H9 (cell line): ENCODE data around the gene LINC00305. TPM values are rescaled to one million over a fixed set of nuclear protein-coding genes. Genes with fewer than 3 reads are reported as not detected.

Source experiments
- DNase-seq: peaks from one replicate; pipeline ENCODE4 v3.0.0-alpha.2; 2017
- H2AFZ ChIP-seq: one replicate; pipeline ENCODE4 v1.6.1; 2013; ENCODE audit warnings: mild to moderate bottlenecking, low read length, control low read depth, moderate library complexity
- H2AK5ac ChIP-seq: 2 replicates; pipeline ENCODE4 v1.6.1; 2013; ENCODE audit warnings: low read length, control low read depth, mixed read lengths; ENCODE audit not compliant: insufficient read length
- H2BK120ac ChIP-seq: one replicate; pipeline ENCODE4 v1.6.1; 2013; ENCODE audit warnings: low read depth, mild to moderate bottlenecking, low read length, control low read depth, inconsistent platforms; ENCODE audit not compliant: poor library complexity, severe bottlenecking
- H2BK12ac ChIP-seq: 2 replicates; pipeline ENCODE4 v1.6.1; 2013; ENCODE audit warnings: low read length, control low read depth, mixed read lengths, low read depth; ENCODE audit not compliant: insufficient read length
- H2BK15ac ChIP-seq: 2 replicates; pipeline ENCODE4 v1.6.1; 2013; ENCODE audit warnings: low read depth, low read length, control low read depth
- H2BK20ac ChIP-seq: one replicate; pipeline ENCODE4 v1.6.1; 2013; ENCODE audit warnings: low read depth, mild to moderate bottlenecking, low read length, control low read depth, inconsistent platforms; ENCODE audit not compliant: poor library complexity, severe bottlenecking
- H2BK5ac ChIP-seq: 2 replicates; pipeline ENCODE4 v1.6.1; 2013; ENCODE audit warnings: low read length, control low read depth, mixed read lengths; ENCODE audit not compliant: insufficient read length
- H3K14ac ChIP-seq: 2 replicates; pipeline ENCODE4 v1.6.1; 2013; ENCODE audit warnings: low read length, control low read depth; ENCODE audit not compliant: insufficient read depth
- H3K18ac ChIP-seq: 2 replicates; pipeline ENCODE4 v1.6.1; 2013; ENCODE audit warnings: low read depth, mild to moderate bottlenecking, mixed read lengths, low read length, control low read depth; ENCODE audit not compliant: insufficient read length
- H3K23ac ChIP-seq: 2 replicates; pipeline ENCODE4 v1.6.1; 2013; ENCODE audit warnings: low read length, control low read depth, mixed read lengths, low read depth; ENCODE audit not compliant: insufficient read length
- H3K23me2 ChIP-seq: 2 replicates; pipeline ENCODE4 v1.6.1; 2013; ENCODE audit warnings: low read depth, mild to moderate bottlenecking, mixed read lengths, low read length, control low read depth; ENCODE audit not compliant: insufficient read length, poor library complexity, severe bottlenecking
- H3K27ac ChIP-seq: 2 replicates; pipeline ENCODE4 v1.5.1; 2013; ENCODE audit warnings: low read length, control low read depth, mixed read lengths, low read depth; ENCODE audit not compliant: insufficient read length
- H3K27me3 ChIP-seq: 2 replicates; pipeline ENCODE4 v1.6.1; 2013; ENCODE audit warnings: low read length, control low read depth, inconsistent platforms; ENCODE audit not compliant: insufficient read depth
- H3K4ac ChIP-seq: 2 replicates; pipeline ENCODE4 v1.6.1; 2013; ENCODE audit warnings: low read depth, mild to moderate bottlenecking, control low read depth, inconsistent platforms, low read length, moderate library complexity
- H3K4me1 ChIP-seq: 2 replicates; pipeline ENCODE4 v1.6.1; 2013; ENCODE audit warnings: low read length, control low read depth, inconsistent platforms; ENCODE audit not compliant: insufficient read depth
- H3K4me2 ChIP-seq: 2 replicates; pipeline ENCODE4 v1.6.1; 2013; ENCODE audit warnings: low read length, control low read depth, mixed read lengths; ENCODE audit not compliant: insufficient read length, insufficient read depth
- H3K56ac ChIP-seq: 2 replicates; pipeline ENCODE4 v1.6.1; 2013; ENCODE audit warnings: low read depth, mild to moderate bottlenecking, mixed read lengths, low read length, control low read depth; ENCODE audit not compliant: insufficient read length
- H3K79me1 ChIP-seq: 2 replicates; pipeline ENCODE4 v1.6.1; 2013; ENCODE audit warnings: low read depth, mild to moderate bottlenecking, moderate library complexity, low read length, control low read depth, inconsistent platforms; ENCODE audit not compliant: insufficient read depth, poor library complexity, severe bottlenecking
- H3K79me2 ChIP-seq: 2 replicates; pipeline ENCODE4 v1.6.1; 2013; ENCODE audit warnings: low read length, control low read depth, inconsistent platforms; ENCODE audit not compliant: insufficient read depth
- H3K9ac ChIP-seq: 2 replicates; pipeline ENCODE4 v1.6.1; 2013; ENCODE audit warnings: low read length, control low read depth, mixed read lengths; ENCODE audit not compliant: insufficient read length; ENCODE audit errors: extremely low read depth
- H3K9me3 ChIP-seq: one replicate; pipeline ENCODE4 v1.6.1; 2013; ENCODE audit warnings: low read depth, low read length, inconsistent platforms; ENCODE audit not compliant: control insufficient read depth
- H3T11ph ChIP-seq: one replicate; pipeline ENCODE4 v1.6.1; 2013; ENCODE audit warnings: mild to moderate bottlenecking, low read length, control low read depth, inconsistent platforms
- H4K20me1 ChIP-seq: one replicate; pipeline ENCODE4 v1.6.1; 2013; ENCODE audit not compliant: control insufficient read depth, insufficient read length, insufficient read depth
- H4K5ac ChIP-seq: 2 replicates; pipeline ENCODE4 v1.6.1; 2013; ENCODE audit warnings: low read depth, mild to moderate bottlenecking, mixed read lengths, low read length, control low read depth; ENCODE audit not compliant: insufficient read length
- H4K8ac ChIP-seq: replicated peaks from 2 replicates; pipeline ENCODE4 v1.6.1; 2013; ENCODE audit warnings: low read length, control low read depth, mixed read lengths, low read depth; ENCODE audit not compliant: insufficient read length
- H4K91ac ChIP-seq: 2 replicates; pipeline ENCODE4 v1.6.1; 2013; ENCODE audit warnings: low read depth, mild to moderate bottlenecking, moderate library complexity, mixed read lengths, low read length, control low read depth; ENCODE audit not compliant: insufficient read length
- H3K27ac Mint-ChIP-seq, 3 experiments: 2 replicates in 2 of 3; 3 replicates in 1 of 3; pipeline ENCODE4 v1.8.0; 2020 to 2021; ENCODE audit warnings: mixed read lengths in 3 of 3, mild to moderate bottlenecking in 1 of 3, moderate library complexity in 1 of 3
- H3K27me3 Mint-ChIP-seq: 2 replicates; pipeline ENCODE4 v1.8.0; 2021; ENCODE audit warnings: low read depth, mild to moderate bottlenecking, moderate library complexity, mixed read lengths
- H3K36me3 Mint-ChIP-seq, 3 experiments: 2 replicates in 2 of 3; 3 replicates in 1 of 3; pipeline ENCODE4 v1.8.0; 2020 to 2021; ENCODE audit warnings: low read depth in 3 of 3, mixed read lengths in 3 of 3; ENCODE audit not compliant: insufficient read depth in 1 of 3
- H3K4me1 Mint-ChIP-seq, 2 experiments: 2 replicates each; pipeline ENCODE4 v1.8.0; 2020; ENCODE audit warnings: mixed read lengths in 2 of 2
- H3K4me3 Mint-ChIP-seq, 2 experiments: 2 replicates in 1 of 2; 3 replicates in 1 of 2; pipeline ENCODE4 v1.8.0; 2020 to 2021; ENCODE audit warnings: mild to moderate bottlenecking in 2 of 2, mixed read lengths in 2 of 2, moderate library complexity in 1 of 2
- H3K9me3 Mint-ChIP-seq, 2 experiments: 2 replicates in 1 of 2; 3 replicates in 1 of 2; pipeline ENCODE4 v1.8.0; 2020; ENCODE audit warnings: mild to moderate bottlenecking in 2 of 2, mixed read lengths in 2 of 2, moderate library complexity in 1 of 2
- WGBS: extraction: QIAGEN DNeasy Blood & Tissue Kit; methylation state at CpG from one replicate; pipeline ENCODE4 v1.1.7; 2013; ENCODE audit warnings: missing lambda C conversion rate, low lambda C conversion rate, mixed read lengths; ENCODE audit not compliant: insufficient read length; ENCODE audit errors: extremely low coverage; 5-methylcytosine and 5-hydroxymethylcytosine counted together
- total RNA-seq: library from RNA; stranded (reverse); gene quantifications from 2 replicates; pipeline ENCODE4 v1.2.1, GENCODE V29; 2021
- TF ChIP-seq, protein P1 (sequence below): fragments of 200-600 bp; sonication (generic); conservative IDR thresholded peaks from 3 replicates; pipeline ENCODE4 v1.8.0; 2021; ENCODE audit warnings: antibody characterized with exemption, mild to moderate bottlenecking

LINC00305 gene
- total RNA-seq, 1 experiment from 2014 or later = not detected

DNA sequence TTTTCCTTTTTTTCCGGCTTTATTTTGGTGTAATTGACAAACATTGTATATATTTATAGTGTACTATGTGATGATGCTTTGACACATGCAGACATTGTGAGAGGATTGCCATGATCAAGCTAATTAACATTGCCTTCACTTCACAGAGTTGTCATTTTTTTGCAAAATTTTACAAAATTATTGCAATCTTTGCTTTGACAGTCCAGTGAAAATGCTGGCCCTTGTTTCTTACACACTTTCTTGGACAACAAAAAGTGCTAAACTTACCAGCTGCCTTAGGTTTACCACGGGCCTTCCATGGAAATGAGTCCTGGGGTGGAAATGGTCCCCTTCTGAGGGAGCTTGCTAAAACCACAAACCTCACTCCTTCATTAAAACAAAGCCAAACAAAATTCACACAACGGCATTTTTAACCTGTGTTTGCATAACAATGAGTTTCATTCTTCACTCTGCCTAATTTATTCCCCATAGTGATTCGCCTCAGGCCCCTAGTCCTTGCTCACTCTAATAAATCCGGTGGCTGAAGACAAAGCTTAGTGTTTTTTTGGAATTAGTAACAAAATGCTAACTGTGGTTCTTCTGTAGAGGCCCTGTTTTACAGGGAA lies 32.2 kb downstream of the LINC00305 start:
- Histone ChIP-seq H3K79me2 (no peaks in the 10 kb centered on the region), H3K4me2 (no peak overlapping the region), H3K23ac (no peak overlapping the region), H4K5ac (no peak overlapping the region), H2BK5ac (no peak overlapping the region), H3K4me1 (peaks cover 9% of the 10 kb centered on the region; the same call in 1 of the 2 replicates), H3K9ac (no peak overlapping the region), H2BK20ac (no peak overlapping the region), H3K14ac (no peak overlapping the region), H2BK12ac (no peak overlapping the region), H3K23me2 (no peaks in the 10 kb centered on the region), H4K91ac (no peak overlapping the region), H3K9me3 (no peaks in the 10 kb centered on the region), H2AFZ (no peak overlapping the region), H4K20me1 (no peaks in the 10 kb centered on the region), H3K4ac (no peak overlapping the region), H2AK5ac (no peak overlapping the region), H4K8ac (no peak overlapping the region), H3K27me3 (no peaks in the 10 kb centered on the region), H3K79me1 (no peaks in the 10 kb centered on the region), H2BK120ac (no peak overlapping the region), H3K56ac (no peak overlapping the region), H2BK15ac (no peak overlapping the region), H3K27ac (no peak overlapping the region), H3K18ac (no peak overlapping the region), H3T11ph (no peak overlapping the region)
- H3K4me1 Mint-ChIP-seq = peaks cover 34 to 40% of the 10 kb centered on the region in 2 experiments
- WGBS = no CpG with 5 or more reads among the region's 5 CpGs
- no peak for DNase-seq
- H3K9me3 Mint-ChIP-seq = peaks cover 2 to 3% of the 10 kb centered on the region in 2 experiments; a peak in 3 of 5 replicates
- H3K27ac Mint-ChIP-seq = peak overlapping the region; percentile 55 to 94 (median 87); a peak in 6 of 7 replicates
- H3K36me3 Mint-ChIP-seq = peaks cover 6 to 14% (median 8%) of the 10 kb centered on the region in 3 experiments; a peak in 6 of 7 replicates
- TF ChIP-seq, protein P1, sequence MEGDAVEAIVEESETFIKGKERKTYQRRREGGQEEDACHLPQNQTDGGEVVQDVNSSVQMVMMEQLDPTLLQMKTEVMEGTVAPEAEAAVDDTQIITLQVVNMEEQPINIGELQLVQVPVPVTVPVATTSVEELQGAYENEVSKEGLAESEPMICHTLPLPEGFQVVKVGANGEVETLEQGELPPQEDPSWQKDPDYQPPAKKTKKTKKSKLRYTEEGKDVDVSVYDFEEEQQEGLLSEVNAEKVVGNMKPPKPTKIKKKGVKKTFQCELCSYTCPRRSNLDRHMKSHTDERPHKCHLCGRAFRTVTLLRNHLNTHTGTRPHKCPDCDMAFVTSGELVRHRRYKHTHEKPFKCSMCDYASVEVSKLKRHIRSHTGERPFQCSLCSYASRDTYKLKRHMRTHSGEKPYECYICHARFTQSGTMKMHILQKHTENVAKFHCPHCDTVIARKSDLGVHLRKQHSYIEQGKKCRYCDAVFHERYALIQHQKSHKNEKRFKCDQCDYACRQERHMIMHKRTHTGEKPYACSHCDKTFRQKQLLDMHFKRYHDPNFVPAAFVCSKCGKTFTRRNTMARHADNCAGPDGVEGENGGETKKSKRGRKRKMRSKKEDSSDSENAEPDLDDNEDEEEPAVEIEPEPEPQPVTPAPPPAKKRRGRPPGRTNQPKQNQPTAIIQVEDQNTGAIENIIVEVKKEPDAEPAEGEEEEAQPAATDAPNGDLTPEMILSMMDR = no peak
- H3K27me3 Mint-ChIP-seq = no peaks in the 10 kb centered on the region
- H3K4me3 Mint-ChIP-seq = no peak overlapping the region
